Activated CD8-positive, alpha-beta memory T cell treated with anti-CD3 and anti-CD28 coated beads, Interleukin-2, amount 50 U/mL, for 4 hours (primary cell): ENCODE measurements around the gene CACNA2D3.

Experiments
- DNase-seq: peaks from one replicate; pipeline ENCODE4 v3.0.0-alpha.2; 2020

CACNA2D3 gene

GRCh38 chr3:54223063-54223462 lies 100.7 kb downstream of the CACNA2D3 start:
- DNase-seq: no peak

DNA sequence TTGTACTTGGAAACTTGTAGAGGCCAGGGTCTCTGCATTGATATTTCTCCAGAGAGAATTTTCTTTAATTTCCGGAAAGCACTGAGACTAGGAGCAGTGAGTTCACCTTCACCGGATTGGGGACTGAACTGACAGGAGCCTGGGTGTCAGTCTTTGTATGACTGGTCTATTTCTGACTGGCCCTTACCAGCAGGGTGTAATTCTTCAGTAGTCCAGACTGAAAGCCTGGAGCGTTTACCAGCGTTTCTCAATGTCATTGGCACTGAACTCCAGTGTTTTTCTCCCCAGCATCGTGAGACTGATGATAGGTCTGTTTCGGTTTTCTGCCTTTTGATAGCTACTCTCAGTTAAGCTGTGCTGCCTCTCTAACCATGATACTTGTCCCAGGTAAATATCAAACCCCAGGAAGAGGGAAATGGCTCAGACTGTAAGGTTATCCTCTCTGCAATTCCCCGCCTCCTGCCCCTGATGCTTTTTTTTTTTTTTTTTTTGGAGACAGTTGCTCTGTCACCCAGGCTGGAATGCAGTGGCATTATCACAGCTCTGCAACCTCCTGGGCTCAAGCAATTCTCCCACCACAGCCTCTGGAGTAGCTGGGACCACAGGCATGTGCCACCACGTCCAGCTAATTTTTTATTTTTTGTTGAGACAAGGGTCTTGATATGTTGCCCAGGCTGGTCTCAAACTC lies 103.6 kb downstream of the CACNA2D3 start:
- DNase-seq: no peak

GRCh38 chr3:54228806-54229205 lies 106.5 kb downstream of the CACNA2D3 start:
- no peak for DNase-seq

- DNase-seq: no peak
Observed at GRCh38 chr3:54232618-54233017, 110.3 kb downstream of the CACNA2D3 start.

DNA sequence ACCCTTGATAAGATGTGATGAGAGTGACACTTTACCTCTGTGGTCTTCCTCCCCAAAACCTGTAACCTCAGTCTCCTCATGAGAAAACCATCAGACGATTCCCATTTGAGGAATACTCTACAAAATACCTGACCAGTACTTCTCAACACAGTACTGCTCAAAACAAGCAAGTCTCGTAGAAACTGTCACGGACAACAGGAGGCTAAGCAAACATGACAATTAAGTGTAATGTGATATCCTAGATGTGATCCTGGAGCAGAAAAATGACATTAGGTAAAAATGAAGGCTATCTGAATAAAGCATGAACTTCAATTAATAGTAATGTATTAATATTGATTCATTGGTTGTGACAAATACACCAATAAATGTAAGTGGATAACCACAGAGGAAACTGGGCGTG lies 113.6 kb downstream of the CACNA2D3 start:
- no peak for DNase-seq

- DNase-seq: no peak
Observed at GRCh38 chr3:54237109-54237508, 114.8 kb downstream of the CACNA2D3 start.

- no peak for DNase-seq
Observed at GRCh38 chr3:54237788-54238502, 115.6 kb downstream of the CACNA2D3 start.

DNA sequence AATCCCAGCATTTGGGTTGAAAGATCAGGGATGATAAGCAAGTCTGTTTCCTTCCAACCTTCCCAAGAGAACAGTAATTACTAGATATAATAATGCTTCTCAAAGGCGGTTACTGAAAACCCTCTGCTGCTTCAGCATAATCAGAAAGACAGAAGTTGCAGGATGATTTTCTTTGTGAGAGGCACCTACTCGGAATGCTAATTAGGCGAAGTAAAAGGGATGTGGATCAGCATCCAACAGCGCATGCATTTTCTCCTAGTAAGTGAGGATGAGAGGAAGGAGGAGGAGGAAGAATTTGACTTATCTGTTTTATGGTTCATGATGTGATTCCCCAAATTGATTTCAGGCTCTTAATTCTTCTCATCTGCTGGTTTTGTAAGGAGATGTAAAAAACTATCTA lies 118.0 kb downstream of the CACNA2D3 start:
- DNase-seq: no peak

DNA sequence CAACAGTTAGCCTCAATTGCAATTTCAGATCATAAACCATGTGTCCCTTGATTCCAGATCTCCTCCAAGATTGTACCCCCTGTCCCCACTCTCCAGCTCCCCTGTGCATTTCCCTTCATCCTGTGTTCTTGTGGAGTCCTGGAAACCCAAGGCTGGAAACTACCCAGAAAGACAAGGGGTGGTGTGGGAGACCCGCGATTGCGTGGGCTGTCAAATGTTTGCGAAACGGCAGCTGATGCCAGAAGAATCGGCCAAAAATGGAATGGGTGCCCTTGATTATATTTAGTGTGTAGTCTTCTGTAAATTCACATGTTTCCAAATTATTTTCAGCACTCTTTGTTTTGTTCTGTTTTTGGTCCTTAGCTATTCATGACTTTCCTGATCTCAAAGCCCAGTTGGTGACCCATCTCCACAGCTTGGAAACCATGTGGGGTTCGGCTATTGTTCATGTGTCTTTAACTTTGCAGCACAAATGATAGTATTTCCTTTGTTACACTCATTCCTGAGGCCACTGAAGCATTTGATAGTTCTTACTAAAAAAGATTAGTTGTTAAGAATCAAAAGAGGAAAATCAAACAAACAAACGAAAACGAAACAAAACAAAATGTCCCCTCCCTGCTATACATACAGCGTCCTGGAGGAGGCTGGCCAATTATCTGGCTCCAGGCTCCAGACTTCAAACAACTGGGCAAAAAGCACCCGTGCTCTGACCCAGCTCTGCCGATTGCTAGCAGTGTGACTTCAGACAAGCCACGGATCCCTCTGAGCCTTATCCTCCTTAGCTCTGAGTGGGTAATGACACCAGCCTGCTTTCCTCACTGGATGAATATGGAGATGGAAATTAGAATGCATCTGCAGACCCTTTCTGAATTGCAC lies 120.9 kb downstream of the CACNA2D3 start:
- no peak for DNase-seq

DNA sequence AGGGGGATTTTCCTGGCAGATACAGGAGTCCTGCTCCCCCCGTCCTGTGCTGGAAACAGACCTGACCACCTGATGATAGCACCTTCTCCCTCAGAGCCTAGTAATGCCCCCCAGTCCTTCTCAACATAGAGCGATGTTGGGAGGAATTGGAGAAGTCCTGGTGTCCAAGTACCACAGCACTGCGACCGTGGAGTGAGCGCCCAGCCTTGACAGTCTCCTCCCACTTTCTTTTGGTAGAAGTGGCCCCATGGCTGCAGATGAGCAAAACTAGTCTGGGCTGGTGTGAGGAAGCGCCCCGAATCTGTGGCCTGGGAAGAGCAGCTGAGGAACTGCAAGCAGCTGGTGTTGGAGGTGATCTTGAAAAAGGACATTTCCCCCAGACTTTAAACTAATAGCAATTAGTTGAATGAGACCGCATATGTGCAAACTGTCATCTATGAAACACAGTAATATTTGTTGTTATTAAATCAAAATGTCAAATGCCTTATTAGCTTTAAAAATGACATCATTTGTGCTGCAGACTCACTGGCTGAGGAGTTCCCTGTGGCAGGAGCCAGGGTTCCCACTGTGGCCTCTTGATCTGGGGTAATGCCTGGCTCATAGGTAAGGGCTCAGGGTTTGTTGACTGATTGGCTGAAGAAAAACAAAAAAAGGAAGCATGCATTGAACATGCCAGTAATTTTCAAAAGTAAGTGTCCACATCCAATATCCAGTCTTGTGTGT lies 121.8 kb downstream of the CACNA2D3 start:
- DNase-seq: no peak

GRCh38 chr3:54251705-54252104 lies 129.4 kb downstream of the CACNA2D3 start:
- no peak for DNase-seq

GRCh38 chr3:54257125-54257720 lies 134.9 kb downstream of the CACNA2D3 start:
- DNase-seq: no peak

- DNase-seq: no peak
Observed at GRCh38 chr3:54259636-54260035, 137.3 kb downstream of the CACNA2D3 start.

GRCh38 chr3:54261141-54261540 lies 138.8 kb downstream of the CACNA2D3 start:
- no peak for DNase-seq

DNA sequence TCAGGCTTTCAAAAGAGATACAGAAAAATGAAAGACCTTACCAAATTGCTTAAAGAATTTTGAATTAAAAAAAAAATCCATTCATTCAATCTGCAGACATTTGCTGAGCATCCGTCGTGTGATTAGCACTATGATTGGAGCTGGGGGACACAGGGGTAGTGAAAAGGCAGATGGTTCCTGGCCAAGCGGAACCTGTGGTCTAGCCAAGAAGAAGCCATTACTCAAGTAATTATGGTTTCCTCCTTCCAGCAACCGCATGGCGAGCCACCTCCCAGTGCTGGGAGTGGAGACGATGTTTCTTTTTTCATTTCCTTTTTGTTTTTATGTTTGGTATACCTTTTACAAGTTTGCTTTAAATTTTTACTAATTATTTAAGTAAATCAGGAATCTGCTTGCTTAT lies 140.2 kb downstream of the CACNA2D3 start:
- no peak for DNase-seq

GRCh38 chr3:54262946-54263345 lies 140.6 kb downstream of the CACNA2D3 start:
- DNase-seq: no peak

DNA sequence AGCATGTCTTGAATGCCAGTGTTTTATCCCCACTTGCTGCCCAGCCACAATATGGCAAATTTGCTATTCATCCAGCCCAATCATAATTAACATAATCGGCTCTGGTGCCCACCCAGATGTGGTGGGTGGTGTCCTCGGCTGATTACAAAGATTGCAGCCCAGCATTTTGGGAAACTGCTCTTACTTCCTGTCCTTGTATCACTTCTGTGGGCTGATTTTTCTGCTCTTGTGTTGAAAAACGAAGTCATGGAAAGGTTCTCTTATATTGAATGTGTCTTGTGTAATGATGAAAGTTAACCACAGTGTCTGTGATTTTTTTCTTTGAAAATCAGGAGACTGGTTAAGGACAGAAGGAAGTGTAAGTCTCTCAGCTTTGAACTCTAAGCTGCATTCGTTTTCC lies 141.7 kb downstream of the CACNA2D3 start:
- no peak for DNase-seq

- no peak for DNase-seq
Observed at GRCh38 chr3:54270816-54271526, 148.6 kb downstream of the CACNA2D3 start.

DNA sequence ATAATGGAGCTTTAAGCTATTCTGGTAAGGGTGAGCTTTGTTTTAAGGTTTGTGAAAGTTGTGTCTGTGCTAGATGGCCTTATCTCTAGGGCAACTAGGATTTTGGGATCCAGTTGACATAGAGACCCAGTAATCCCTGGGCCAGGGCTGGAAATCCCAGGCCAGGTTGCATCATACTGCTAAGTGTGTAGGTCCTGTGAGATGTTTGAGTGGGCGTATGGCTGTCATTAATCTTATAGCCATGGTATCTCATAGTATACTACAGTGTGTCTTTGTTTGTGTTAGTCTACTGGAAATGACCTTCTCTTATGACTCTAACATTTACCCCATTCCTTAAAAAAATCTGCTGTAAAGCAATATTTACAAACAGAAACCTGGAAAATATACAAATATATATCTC lies 151.4 kb downstream of the CACNA2D3 start:
- DNase-seq: no peak

- DNase-seq: no peak
Observed at GRCh38 chr3:54274607-54275006, 152.3 kb downstream of the CACNA2D3 start.

- no peak for DNase-seq
Observed at GRCh38 chr3:54279005-54279583, 156.7 kb downstream of the CACNA2D3 start.

- DNase-seq: no peak
Observed at GRCh38 chr3:54283470-54283869, 161.1 kb downstream of the CACNA2D3 start.
